Uterus (tissue), 4 donors: ENCODE results near the gene MXD1. TPM values are rescaled to one million over a fixed set of nuclear protein-coding genes. Genes with fewer than 3 reads are reported as not detected.

Experiments used
- DNase-seq, 2 donors: peaks; one replicate each; pipeline ENCODE4 v3.0.0-alpha.2; 2019 to 2020
- H3K27ac ChIP-seq, 2 donors: fragments of 200-600 bp; sonication (generic); 1 replicate in 1 of 2; 2 replicates in 1 of 2; pipeline ENCODE4 v1.5.1; 2016 to 2018
- H3K27me3 ChIP-seq, 2 donors: fragments of 200-600 bp; sonication (generic); one replicate each; pipeline ENCODE4 v1.5.1; 2018 to 2019; ENCODE audit warnings: control low read depth in 1 of 2
- H3K36me3 ChIP-seq, 2 donors: fragments of 200-600 bp; sonication (generic); one replicate each; pipeline ENCODE4 v1.5.1; 2019; ENCODE audit warnings: control low read depth in 1 of 2
- H3K4me1 ChIP-seq, 2 donors: fragments of 200-600 bp; sonication (generic); one replicate each; pipeline ENCODE4 v1.5.1; 2018 to 2019; ENCODE audit warnings: control low read depth in 1 of 2
- H3K4me3 ChIP-seq, 2 donors: fragments of 200-600 bp; sonication (generic); 1 replicate in 1 of 2; 2 replicates in 1 of 2; pipeline ENCODE4 v1.5.1; 2018 to 2019; ENCODE audit warnings: mild to moderate bottlenecking in 1 of 2
- H3K9me3 ChIP-seq, 2 donors: fragments of 200-600 bp; sonication (generic); one replicate each; pipeline ENCODE4 v1.5.1; 2019; ENCODE audit warnings: control low read depth in 1 of 2
- CTCF ChIP-seq, 4 experiments: fragments of 200-600 bp in 2 of 4; fragments of 450-650 bp in 2 of 4; sonication (generic) in 2 of 4; IDR thresholded peaks; one replicate each; pipeline ENCODE4 v1.5.1; 2016 to 2019; ENCODE audit warnings: antibody characterized with exemption in 4 of 4, mild to moderate bottlenecking in 2 of 4, moderate library complexity in 1 of 4
- POLR2A ChIP-seq, 2 donors: fragments of 450-650 bp; IDR thresholded peaks; one replicate each; pipeline ENCODE4 v1.6.1; 2016; ENCODE audit warnings: antibody characterized with exemption in 2 of 2, mild to moderate bottlenecking in 1 of 2, moderate library complexity in 1 of 2
- intact Hi-C: fragments of 100-400 bp; cut with DNase I; formaldehyde crosslinking; loops from one replicate; pipeline ENCODE4 v1.15.1; 2023; ENCODE audit warnings: low total_unique reads
- total RNA-seq, 4 donors: library from RNA; depleted of rRNA in 3 of 4; stranded (reverse); fragments of >200 nt in 3 of 4; gene quantifications; one replicate each; pipeline versions ENCODE4 v1.1.0 to v1.2.4, GENCODE V29; 2014 to 2023
- donor health status: DM: yes; HTN: yes; CAD: no.

Gene MXD1
- total RNA-seq, 4 donors from 2014 or later: 6.5 to 11.3 (median 8.0) TPM

- H3K27ac ChIP-seq: no peak overlapping the region
Observed at GRCh38 chr2:69934614-69934908, 19.7 kb downstream of the MXD1 start.

GRCh38 chr2:69935011-69935410 is 20.1 kb downstream of the MXD1 start:
- no peak for TF ChIP-seq CTCF (IDR thresholded peaks at IDR 0.05)
- no peak for TF ChIP-seq POLR2A (IDR thresholded peaks at IDR 0.05)
- Histone ChIP-seq H3K4me3 (no peak overlapping the region), H3K27ac (no peak overlapping the region), H3K27me3 (no peaks in the 10 kb centered on the region), H3K4me1 (no peaks in the 10 kb centered on the region), H3K36me3 (no peaks in the 10 kb centered on the region), H3K9me3 (no peaks in the 10 kb centered on the region)
- intact Hi-C loops: no loop called here
- no peak for DNase-seq

More at GRCh38 chr2:69934614-69934908, 19.7 kb downstream of the MXD1 start:
- no peak for DNase-seq
- H3K9me3 ChIP-seq: no peaks in the 10 kb centered on the region
- no peaks in the 10 kb centered on the region for H3K27me3 ChIP-seq
- no peaks in the 10 kb centered on the region for H3K36me3 ChIP-seq
- no peak overlapping the region for H3K4me3 ChIP-seq
- TF ChIP-seq CTCF (IDR thresholded peaks at IDR 0.05): no peak
- H3K4me1 ChIP-seq: no peaks in the 10 kb centered on the region
- intact Hi-C loops: no loop called here

GRCh38 chr2:69936906-69937305 is 22.0 kb downstream of the MXD1 start:
- intact Hi-C loops: no loop called here
- Histone ChIP-seq H3K36me3 (no peaks in the 10 kb centered on the region), H3K27ac (no peak overlapping the region), H3K4me1 (no peaks in the 10 kb centered on the region), H3K9me3 (no peaks in the 10 kb centered on the region), H3K27me3 (no peaks in the 10 kb centered on the region), H3K4me3 (no peak overlapping the region)
- no peak for DNase-seq
- TF ChIP-seq POLR2A (IDR thresholded peaks at IDR 0.05) (no peak), CTCF (IDR thresholded peaks at IDR 0.05) (no peak)

- Histone ChIP-seq H3K4me1 (no peaks in the 10 kb centered on the region), H3K27ac (no peak overlapping the region), H3K36me3 (no peaks in the 10 kb centered on the region), H3K9me3 (no peaks in the 10 kb centered on the region), H3K27me3 (no peaks in the 10 kb centered on the region), H3K4me3 (no peak overlapping the region)
- DNase-seq: no peak
- TF ChIP-seq POLR2A (IDR thresholded peaks at IDR 0.05) (no peak), CTCF (IDR thresholded peaks at IDR 0.05) (no peak)
- intact Hi-C loops: no loop called here
Observed at GRCh38 chr2:69937968-69938367, 23.1 kb downstream of the MXD1 start.

GRCh38 chr2:69939722-69940121 is 24.8 kb downstream of the MXD1 start:
- no peak overlapping the region for H3K4me3 ChIP-seq
- H3K4me1 ChIP-seq: no peaks in the 10 kb centered on the region
- no peaks in the 10 kb centered on the region for H3K9me3 ChIP-seq
- DNase-seq: no peak
- no peaks in the 10 kb centered on the region for H3K27me3 ChIP-seq
- TF ChIP-seq POLR2A (IDR thresholded peaks at IDR 0.05): no peak
- TF ChIP-seq CTCF (IDR thresholded peaks at IDR 0.05): no peak
- intact Hi-C loops: no loop called here
- no peaks in the 10 kb centered on the region for H3K36me3 ChIP-seq
- no peak overlapping the region for H3K27ac ChIP-seq
